Prostate gland (tissue), 2 donors: Measurements from ENCODE around the gene NPB. TPM values are rescaled to one million over a fixed set of nuclear protein-coding genes. Genes with fewer than 3 reads are reported as not detected.

Experiments used
- DNase-seq: peaks from one replicate; pipeline ENCODE4 v3.0.0-alpha.2; 2019; ENCODE audit warnings: low spot score
- H3K27ac ChIP-seq, 2 donors: fragments of 200-600 bp; sonication (generic); 2 replicates each; pipeline ENCODE4 v1.5.1; 2017 to 2019
- H3K27me3 ChIP-seq: fragments of 200-600 bp; sonication (generic); replicated peaks from 2 replicates; pipeline ENCODE4 v1.5.1; 2019; ENCODE audit not compliant: insufficient read depth
- H3K36me3 ChIP-seq, 2 donors: fragments of 200-600 bp; sonication (generic); 1 replicate in 1 of 2; 2 replicates in 1 of 2; pipeline versions ENCODE4 v1.5.1 to v1.8.1; 2017 to 2019
- H3K4me1 ChIP-seq: fragments of 200-600 bp; sonication (generic); replicated peaks from 2 replicates; pipeline ENCODE4 v1.5.1; 2019
- H3K4me3 ChIP-seq, 2 donors: fragments of 200-600 bp; sonication (generic); 2 replicates each; pipeline ENCODE4 v1.5.1; 2017 to 2019
- H3K9me3 ChIP-seq: fragments of 200-600 bp; sonication (generic); 2 replicates; pipeline ENCODE4 v1.5.1; 2017
- CTCF ChIP-seq, 4 experiments: fragments of 200-600 bp in 2 of 4; fragments of 450-650 bp in 2 of 4; sonication (generic) in 2 of 4; IDR thresholded peaks; 1 replicate in 3 of 4; 2 replicates in 1 of 4; pipeline ENCODE4 v1.5.1; 2016 to 2019; ENCODE audit warnings: antibody characterized with exemption in 4 of 4, mild to moderate bottlenecking in 2 of 4, moderate library complexity in 2 of 4
- POLR2A ChIP-seq: fragments of 450-650 bp; IDR thresholded peaks from one replicate; pipeline ENCODE4 v1.6.1; 2016; ENCODE audit warnings: antibody characterized with exemption, mild to moderate bottlenecking
- POLR2AphosphoS5 ChIP-seq: sonication (generic); formaldehyde crosslinking; IDR thresholded peaks from one replicate; pipeline ENCODE4 v1.6.1; 2017; ENCODE audit warnings: antibody characterized with exemption
- WGBS: methylation state at CpG from one replicate; pipeline ENCODE4 v1.1.5; 2018; 5-methylcytosine and 5-hydroxymethylcytosine counted together
- intact Hi-C: fragments of 100-400 bp; cut with DNase I; formaldehyde crosslinking; loops from one replicate; pipeline ENCODE4 v1.14.2; 2022
- total RNA-seq, 2 donors: library from RNA; depleted of rRNA; stranded (reverse); fragments of >200 nt; gene quantifications; one replicate each; pipeline ENCODE4 v1.1.0, GENCODE V29; 2016

The NPB gene
- total RNA-seq, 2 donors from 2014 or later, result 9.8 to 10.9 TPM

DNA sequence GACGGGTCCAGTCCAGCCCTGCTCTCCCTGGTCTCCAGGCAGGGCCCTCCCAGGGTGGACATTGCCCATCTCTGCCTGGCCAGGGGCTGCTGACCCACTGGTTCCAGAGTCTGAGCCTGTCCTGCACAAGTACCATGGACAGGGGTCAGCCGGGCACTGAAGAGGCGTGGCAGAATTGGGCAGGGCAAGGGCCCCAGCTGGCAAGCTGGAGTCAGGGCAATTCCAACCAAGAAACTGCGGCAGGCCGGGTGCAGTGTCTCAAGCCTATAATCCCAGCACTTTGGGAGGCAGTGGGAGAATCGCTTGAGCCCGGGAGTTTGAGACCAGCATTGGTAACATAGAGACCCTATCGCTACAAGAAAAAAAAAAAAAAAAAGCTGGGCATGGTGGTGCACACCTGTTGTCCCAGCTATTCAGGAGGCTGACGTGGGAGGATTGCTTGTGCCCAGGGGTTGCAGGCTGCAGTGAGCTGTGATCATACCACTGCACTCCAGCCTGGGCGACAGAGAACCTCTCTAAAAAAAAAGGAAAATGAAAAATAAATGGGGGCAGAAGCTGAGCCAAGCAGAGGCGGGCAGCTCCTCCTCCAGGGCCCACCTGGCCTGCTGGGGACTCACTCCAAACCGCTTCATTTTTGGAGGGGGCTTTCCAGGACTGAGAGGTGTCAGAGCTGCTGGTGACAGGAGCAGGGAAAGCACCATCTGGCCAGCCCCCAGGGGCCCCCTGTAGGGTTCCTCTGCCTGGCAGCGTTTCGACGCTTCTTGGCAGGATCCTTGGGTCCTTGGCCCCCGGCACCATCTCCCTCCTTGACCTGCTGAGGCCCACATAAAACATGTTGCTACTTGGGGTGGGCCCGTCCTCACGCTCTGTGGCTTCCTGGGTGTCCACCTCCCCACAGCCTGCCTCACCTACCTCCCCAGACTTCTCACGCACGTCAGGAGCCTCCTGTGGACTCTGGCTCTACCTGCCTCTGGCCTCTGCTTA, 28.4 kb downstream of the NPB start:
- WGBS, result 54% methylated on average over 20 of the region's 20 CpGs
- intact Hi-C loops, result no loop called here
- no peak for DNase-seq
- TF ChIP-seq CTCF (IDR thresholded peaks at IDR 0.05) (no peak), POLR2A (no peak), POLR2AphosphoS5 (no peak)
- Histone ChIP-seq H3K9me3 (no peaks in the 10 kb centered on the region), H3K4me1 (peaks cover 15% of the 10 kb centered on the region), H3K36me3 (no peaks in the 10 kb centered on the region), H3K27me3 (no peaks in the 10 kb centered on the region), H3K4me3 (no peak overlapping the region), H3K27ac (no peak overlapping the region)

DNA sequence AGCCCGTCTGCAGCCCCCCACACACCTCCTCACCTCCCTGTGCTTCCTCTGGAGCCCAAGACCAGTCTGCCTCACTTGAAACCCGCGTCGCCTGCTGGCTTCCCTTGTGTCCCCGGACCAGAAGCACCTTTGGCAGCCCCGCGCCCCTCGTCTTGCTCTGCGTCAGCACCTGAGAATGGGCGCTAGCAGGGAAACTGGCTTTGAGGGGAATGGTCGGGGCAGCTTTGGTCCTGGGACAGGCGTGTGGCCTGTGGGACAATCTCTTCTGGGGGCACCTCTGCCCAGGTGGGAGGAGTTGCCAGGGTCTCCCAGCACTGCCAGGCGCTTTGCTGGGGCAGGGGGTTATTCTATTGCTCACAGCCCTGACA, 29.1 kb downstream of the NPB start:
- WGBS, result 50% methylated on average over 12 of the region's 13 CpGs
- Histone ChIP-seq H3K4me3 (no peak overlapping the region), H3K27ac (no peak overlapping the region), H3K27me3 (no peaks in the 10 kb centered on the region), H3K9me3 (no peaks in the 10 kb centered on the region), H3K4me1 (peaks cover 10% of the 10 kb centered on the region), H3K36me3 (no peaks in the 10 kb centered on the region)
- TF ChIP-seq POLR2A (no peak), CTCF (IDR thresholded peaks at IDR 0.05) (no peak), POLR2AphosphoS5 (no peak)
- no peak for DNase-seq
- intact Hi-C loops, result no loop called here

DNA sequence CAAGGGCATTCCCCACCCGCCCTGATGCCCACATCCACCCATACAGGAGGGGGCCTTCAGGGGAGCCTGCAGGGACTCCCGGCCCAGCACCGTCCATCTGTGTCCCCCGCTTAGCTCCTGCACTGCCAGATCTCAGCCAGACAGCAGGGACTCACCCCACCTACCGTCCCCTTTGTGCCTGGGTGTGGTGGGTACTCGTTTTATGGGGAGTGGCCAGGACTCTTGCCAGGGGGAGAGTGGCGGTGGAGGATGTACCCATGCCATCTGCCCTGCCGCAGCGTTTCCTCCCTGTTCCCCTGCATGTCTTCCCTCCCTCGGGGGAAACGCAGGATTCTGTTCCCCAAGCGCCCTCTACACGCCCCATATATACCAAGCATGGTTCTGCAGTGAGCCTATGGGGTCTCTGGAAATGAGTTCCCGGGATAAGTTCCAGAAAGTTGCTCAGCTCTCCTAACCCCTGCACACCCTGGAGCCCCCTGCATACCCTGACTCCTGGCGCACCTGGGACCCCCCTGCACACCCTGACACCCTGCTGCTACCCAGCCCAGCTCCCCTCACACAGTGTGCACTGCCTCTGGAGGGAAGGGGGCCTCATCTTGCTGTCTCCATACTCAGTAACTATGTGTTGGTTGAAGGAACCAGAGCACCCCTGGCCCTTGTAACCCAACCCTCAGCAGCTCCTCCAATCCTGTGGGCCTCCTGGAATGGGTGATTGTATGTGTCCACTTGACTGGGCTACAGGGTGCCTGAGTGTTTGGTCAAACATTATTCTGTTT, 29.7 kb downstream of the NPB start:
- Histone ChIP-seq H3K36me3 (no peaks in the 10 kb centered on the region), H3K9me3 (no peaks in the 10 kb centered on the region), H3K4me1 (peaks cover 8% of the 10 kb centered on the region), H3K27ac (no peak overlapping the region), H3K27me3 (no peaks in the 10 kb centered on the region), H3K4me3 (no peak overlapping the region)
- 34% methylated on average over 13 of the region's 15 CpGs for WGBS
- DNase-seq, result no peak
- TF ChIP-seq POLR2A (no peak), CTCF (IDR thresholded peaks at IDR 0.05) (no peak), POLR2AphosphoS5 (no peak)
- intact Hi-C loops, result no loop called here

GRCh38 chr17:81932333-81932983, 30.4 kb downstream of the NPB start:
- TF ChIP-seq POLR2A, result no peak
- TF ChIP-seq CTCF (IDR thresholded peaks at IDR 0.05), result no peak
- TF ChIP-seq POLR2AphosphoS5, result no peak
- 84% methylated on average over 9 of the region's 9 CpGs for WGBS
- no peaks in the 10 kb centered on the region for H3K36me3 ChIP-seq

More at GRCh38 chr17:81932333-81932983, 30.4 kb downstream of the NPB start:
- H3K27me3 ChIP-seq, result no peaks in the 10 kb centered on the region
- H3K27ac ChIP-seq, result no peak overlapping the region
- H3K4me3 ChIP-seq, result no peak overlapping the region
- no peak for DNase-seq
- H3K9me3 ChIP-seq, result no peaks in the 10 kb centered on the region
- peaks cover 8% of the 10 kb centered on the region for H3K4me1 ChIP-seq
- intact Hi-C loops, result no loop called here
